Keratinocyte (primary cell): ENCODE results near the gene FITM2. TPM values are rescaled to one million over a fixed set of nuclear protein-coding genes. Genes with fewer than 3 reads are reported as not detected.

Experiments used
- DNase-seq: peaks from one replicate; pipeline ENCODE4 v3.0.0-alpha.2; 2011; ENCODE audit warnings: low read depth, missing footprints, low spot score
- FAIRE-seq: peaks from 2 replicates; lab custom pipeline; 2011; peaks lifted over from hg19 to GRCh38; lab: Jason Lieb, UNC
- H2AFZ ChIP-seq: 2 replicates; pipeline ENCODE4 v1.6.0; 2012; ENCODE audit warnings: low read length, control low read depth, inconsistent platforms; ENCODE audit not compliant: control insufficient read depth
- H3K27ac ChIP-seq: 2 replicates; pipeline ENCODE4 v1.5.1; 2011; ENCODE audit warnings: low read length; ENCODE audit not compliant: control insufficient read depth, insufficient read depth
- H3K27me3 ChIP-seq: 3 replicates; pipeline ENCODE4 v1.6.0; 2011; ENCODE audit warnings: low read length; ENCODE audit not compliant: control insufficient read depth, insufficient read depth; ENCODE audit errors: extremely low read depth
- H3K36me3 ChIP-seq, 2 experiments: 2 replicates in 1 of 2; 3 replicates in 1 of 2; pipeline ENCODE4 v1.5.1; 2011; ENCODE audit warnings: low read length in 2 of 2, mild to moderate bottlenecking in 1 of 2; ENCODE audit not compliant: control insufficient read depth in 2 of 2, insufficient read depth in 2 of 2; ENCODE audit errors: extremely low read depth in 1 of 2
- H3K4me1 ChIP-seq: 3 replicates; pipeline ENCODE4 v1.5.1; 2011; ENCODE audit warnings: low read length; ENCODE audit not compliant: control insufficient read depth, insufficient read depth; ENCODE audit errors: extremely low read depth
- H3K4me2 ChIP-seq: 3 replicates; pipeline ENCODE4 v1.6.0; 2011; ENCODE audit warnings: low read depth, low read length; ENCODE audit not compliant: control insufficient read depth, insufficient read depth; ENCODE audit errors: extremely low read depth
- H3K4me3 ChIP-seq, 3 experiments: fragments of 200-600 bp in 1 of 3; sonication (generic) in 1 of 3; 2 replicates in 2 of 3; 3 replicates in 1 of 3; pipeline ENCODE4 v1.5.1; 2011 to 2016; ENCODE audit warnings: low read length in 3 of 3, mild to moderate bottlenecking in 3 of 3, control low read depth in 2 of 3, inconsistent platforms in 1 of 3, low read depth in 1 of 3, mixed read lengths in 1 of 3, mixed run types in 1 of 3, moderate library complexity in 1 of 3; ENCODE audit not compliant: control insufficient read depth in 2 of 3, insufficient read depth in 2 of 3; ENCODE audit errors: extremely low read depth in 1 of 3
- H3K79me2 ChIP-seq: 2 replicates; pipeline ENCODE4 v1.6.0; 2012; ENCODE audit warnings: low read length; ENCODE audit not compliant: control insufficient read depth, insufficient read depth
- H3K9ac ChIP-seq: 3 replicates; pipeline ENCODE4 v1.6.0; 2011; ENCODE audit warnings: low read length; ENCODE audit not compliant: control insufficient read depth, insufficient read depth; ENCODE audit errors: extremely low read depth
- H3K9me1 ChIP-seq: 3 replicates; pipeline ENCODE4 v1.6.0; 2011; ENCODE audit warnings: low read length; ENCODE audit not compliant: control insufficient read depth, insufficient read depth; ENCODE audit errors: extremely low read depth
- H3K9me3 ChIP-seq: 2 replicates; pipeline ENCODE4 v1.5.1; 2012; ENCODE audit warnings: low read depth, low read length; ENCODE audit not compliant: control insufficient read depth
- H4K20me1 ChIP-seq: 3 replicates; pipeline ENCODE4 v1.6.0; 2011; ENCODE audit warnings: low read length; ENCODE audit not compliant: control insufficient read depth, insufficient read depth; ENCODE audit errors: extremely low read depth
- CTCF ChIP-seq, 3 experiments: IDR thresholded peaks in 1 of 3; conservative IDR thresholded peaks in 1 of 3; optimal IDR thresholded peaks in 1 of 3; 2 replicates in 2 of 3; 3 replicates in 1 of 3; pipeline versions ENCODE3 to v1.5.1; 2011; ENCODE audit warnings: low read length in 3 of 3, mild to moderate bottlenecking in 3 of 3, moderate library complexity in 2 of 3, control low read depth in 1 of 3, inconsistent platforms in 1 of 3; ENCODE audit not compliant: insufficient read depth in 2 of 3; ENCODE audit errors: extremely low read depth in 1 of 3
- EZH2 ChIP-seq: IDR thresholded peaks from one replicate; pipeline ENCODE4 v1.6.1; 2012; ENCODE audit warnings: inconsistent platforms, mild to moderate bottlenecking, low read length, moderate library complexity
- dilution Hi-C: fragments of 300-500 bp; cut with MboI; formaldehyde crosslinking; loops from one replicate; pipeline ENCODE4 v1.7.0; 2020; ENCODE audit warnings: low sequenced_read_pairs; ENCODE audit not compliant: extremely low pct_ligation_motif_present
- polyA plus RNA-seq, 5 experiments: library from polyadenylated mRNA; depleted of rRNA in 3 of 5; stranded (reverse) in 3 of 5; stranded (forward) in 1 of 5; unstranded in 1 of 5; fragments of >200 nt; gene quantifications; 1 replicate in 1 of 5; 2 replicates in 3 of 5; 3 replicates in 1 of 5; pipeline versions ENCODE4 v1.2.1 to v1.2.3, GENCODE V29; 2011 to 2012; ENCODE audit warnings: missing spikeins in 2 of 5, low read depth in 1 of 5, low replicate concordance in 1 of 5

The FITM2 gene
- polyA plus RNA-seq, 1 donor (not counting 4 experiments of a cell fraction or from before 2014, with no cell fraction given) = 2.9 TPM

GRCh38 chr20:44326391-44327159 lies 15.6 kb upstream of the FITM2 start:
- TF ChIP-seq EZH2 = no peak
- TF ChIP-seq CTCF (optimal IDR thresholded peaks at IDR 0.05 in 1 of 3, IDR thresholded peaks at IDR 0.05 in 1 of 3, conservative IDR thresholded peaks at IDR 0.05 in 1 of 3; ENCODE audit: extremely low read depth in 1 of 3, insufficient read depth in 2 of 3, low read length in 3 of 3) = peak in 1 of 3 experiments; percentile 7
- no peak for DNase-seq
- Histone ChIP-seq H3K27ac (no peak overlapping the region), H3K9me1 (no peaks in the 10 kb centered on the region), H3K79me2 (no peaks in the 10 kb centered on the region), H2AFZ (peak overlapping the region; percentile 65), H3K4me2 (peak overlapping the region; percentile 37), H3K4me3 (peak overlapping the region in 1 of 3 experiments; percentile 12), H3K9ac (no peak overlapping the region), H3K9me3 (no peaks in the 10 kb centered on the region), H3K27me3 (no peaks in the 10 kb centered on the region), H3K36me3 (no peaks in the 10 kb centered on the region), H4K20me1 (no peaks in the 10 kb centered on the region), H3K4me1 (no peaks in the 10 kb centered on the region)
- FAIRE-seq = no peak
- dilution Hi-C loops = loop anchor here (10.0 kb wide), 1 partner anchor 58 kb away; no protein-coding TSS in a partner anchor

GRCh38 chr20:44324343-44324742 lies 13.3 kb upstream of the FITM2 start:
- H3K9ac ChIP-seq = no peak overlapping the region
- H3K79me2 ChIP-seq = no peaks in the 10 kb centered on the region
- no peaks in the 10 kb centered on the region for H3K27me3 ChIP-seq
- no peaks in the 10 kb centered on the region for H3K4me1 ChIP-seq
- FAIRE-seq (no peak), DNase-seq (no peak)
- no peak overlapping the region for H3K4me3 ChIP-seq
- no peaks in the 10 kb centered on the region for H3K9me1 ChIP-seq
- dilution Hi-C loops = loop anchor here (10.0 kb wide), 1 partner anchor 60 kb away; no protein-coding TSS in a partner anchor
- H2AFZ ChIP-seq = no peak overlapping the region
- no peak for TF ChIP-seq CTCF (optimal IDR thresholded peaks at IDR 0.05 in 1 of 3, IDR thresholded peaks at IDR 0.05 in 1 of 3, conservative IDR thresholded peaks at IDR 0.05 in 1 of 3; ENCODE audit: extremely low read depth in 1 of 3, insufficient read depth in 2 of 3, low read length in 3 of 3)
- TF ChIP-seq EZH2 = no peak
- H3K36me3 ChIP-seq = no peaks in the 10 kb centered on the region
- H4K20me1 ChIP-seq = no peaks in the 10 kb centered on the region
- no peaks in the 10 kb centered on the region for H3K9me3 ChIP-seq
- H3K4me2 ChIP-seq = no peak overlapping the region
- H3K27ac ChIP-seq = no peak overlapping the region
